GM19467 (cell line): ENCODE measurements around the gene SLC6A9.

ENCODE experiments used
- ATAC-seq: cut with Tn5 transposase; IDR thresholded peaks from one replicate; pipeline ENCODE4 v1.9.1; 2021; ENCODE audit warnings: mild to moderate bottlenecking, moderate library complexity; ENCODE audit not compliant: unreplicated experiment

Gene SLC6A9

GRCh38 chr1:43951021-43951985 lies 80.0 kb downstream of the SLC6A9 start:
- ATAC-seq: no peak

GRCh38 chr1:43949678-43950077 lies 81.6 kb downstream of the SLC6A9 start:
- ATAC-seq: no peak

GRCh38 chr1:43947874-43948437 lies 83.3 kb downstream of the SLC6A9 start:
- no peak for ATAC-seq

- ATAC-seq: no peak
Observed at GRCh38 chr1:43947061-43947873, 84.0 kb downstream of the SLC6A9 start.
